PC-3 (cell line): ENCODE data around the gene RNF123. TPM values are rescaled to one million over a fixed set of nuclear protein-coding genes. Genes with fewer than 3 reads are reported as not detected.

Experiments used
- ATAC-seq: fragments of 200-7000 bp; cut with Tn5 transposase; 2 replicates; pipeline ENCODE4 v1.9.1; 2020; ENCODE audit warnings: mild to moderate bottlenecking, moderate library complexity
- BruUV-seq: library from RNA; stranded (reverse); fragments of 400-500 nt; replicated peaks from 2 replicates; lab custom pipeline; 2021; lab: Mats Ljungman, UMichigan
- CTCF ChIA-PET: fragments of 300-600 bp; sonication (Branson Sonifier 250); formaldehyde crosslinking; loops from one replicate; lab custom pipeline; 2022; ENCODE audit warnings: antibody characterized with exemption; lab: Charles Lee
- POLR2A ChIA-PET: fragments of 300-600 bp; sonication (Branson Sonifier 250); formaldehyde crosslinking; loops from one replicate; lab custom pipeline; 2022; ENCODE audit warnings: antibody characterized with exemption; ENCODE audit not compliant: unreplicated experiment; lab: Charles Lee
- DNase-seq: peaks from one replicate; pipeline ENCODE4 v3.0.0-alpha.2; 2015
- H2AFZ ChIP-seq: fragments of 300-600 bp; sonication (generic); 2 replicates; pipeline ENCODE4 v1.6.0; 2016; ENCODE audit warnings: antibody characterized with exemption, low read length
- H3F3A ChIP-seq: fragments of 300-600 bp; sonication (generic); one replicate; pipeline ENCODE4 v1.6.0; 2017; ENCODE audit warnings: antibody characterized with exemption, low read length, control low read depth, mild to moderate bottlenecking; ENCODE audit not compliant: unreplicated experiment
- H3K27ac ChIP-seq: fragments of 300-600 bp; sonication (generic); 2 replicates; pipeline ENCODE4 v1.5.1; 2016; ENCODE audit warnings: mild to moderate bottlenecking, low read length
- H3K27me3 ChIP-seq: fragments of 300-600 bp; sonication (generic); 2 replicates; pipeline ENCODE4 v1.6.1; 2016; ENCODE audit warnings: low read length, mixed read lengths
- H3K36me3 ChIP-seq: fragments of 300-600 bp; sonication (generic); 2 replicates; pipeline ENCODE4 v1.6.1; 2016; ENCODE audit warnings: low read depth, mixed run types, low read length, mixed read lengths
- H3K4me1 ChIP-seq: fragments of 300-600 bp; sonication (generic); 2 replicates; pipeline ENCODE4 v1.5.1; 2016; ENCODE audit warnings: low read length; ENCODE audit not compliant: insufficient read depth
- H3K4me2 ChIP-seq: fragments of 300-600 bp; sonication (generic); 2 replicates; pipeline ENCODE4 v1.6.0; 2016; ENCODE audit warnings: low read length
- H3K4me3 ChIP-seq: fragments of 300-600 bp; sonication (generic); 2 replicates; pipeline ENCODE4 v1.5.1; 2016; ENCODE audit warnings: mild to moderate bottlenecking, low read length, mixed read lengths
- H3K79me2 ChIP-seq: fragments of 300-600 bp; sonication (generic); 2 replicates; pipeline ENCODE4 v1.6.1; 2017; ENCODE audit warnings: low read length, mixed read lengths
- H3K9ac ChIP-seq: fragments of 300-600 bp; sonication (generic); 2 replicates; pipeline ENCODE4 v1.6.0; 2016; ENCODE audit warnings: mild to moderate bottlenecking, low read length
- H3K9me2 ChIP-seq: fragments of 300-600 bp; sonication (generic); replicated peaks from 2 replicates; pipeline ENCODE4 v1.6.1; 2016; ENCODE audit warnings: mixed run types, low read length, mixed read lengths
- H3K9me3 ChIP-seq: fragments of 300-600 bp; sonication (generic); 2 replicates; pipeline ENCODE4 v1.6.1; 2016; ENCODE audit warnings: low read length, mixed read lengths
- H4K20me1 ChIP-seq: fragments of 300-600 bp; sonication (generic); 2 replicates; pipeline ENCODE4 v1.6.1; 2016; ENCODE audit warnings: low read length, mixed read lengths
- CTCF ChIP-seq: fragments of 300-600 bp; sonication (generic); conservative IDR thresholded peaks from 2 replicates; pipeline ENCODE4 v1.5.1; 2017; ENCODE audit warnings: antibody characterized with exemption, low read depth, mild to moderate bottlenecking, low read length
- EZH2 ChIP-seq: fragments of 300-600 bp; sonication (generic); IDR thresholded peaks from one replicate; pipeline ENCODE4 v1.6.1; 2017; ENCODE audit warnings: antibody characterized with exemption, mild to moderate bottlenecking, low read length; ENCODE audit not compliant: unreplicated experiment
- EZH2phosphoT487 ChIP-seq: fragments of 300-600 bp; sonication (generic); IDR thresholded peaks from 2 replicates; pipeline ENCODE4 v1.6.1; 2018; ENCODE audit warnings: mild to moderate bottlenecking, antibody characterized with exemption, low read length, borderline replicate concordance
- intact Hi-C: fragments of 100-400 bp; cut with micrococcal nuclease; formaldehyde crosslinking; loops from 2 replicates; pipeline ENCODE4 v1.9.0; 2023
- total RNA-seq: library from RNA; depleted of rRNA; stranded (reverse); fragments of >200 nt; gene quantifications from 2 replicates; pipeline ENCODE4 v1.2.3, GENCODE V29; 2014

RNF123 gene
- total RNA-seq, 1 experiment from 2014 or later = 38.6 TPM

- Histone ChIP-seq H2AFZ (no peak overlapping the region), H3K27me3 (no peaks in the 10 kb centered on the region), H3K4me2 (no peak overlapping the region), H3K4me3 (no peak overlapping the region), H3K9me3 (no peaks in the 10 kb centered on the region), H3K9me2 (no peaks in the 10 kb centered on the region), H3K79me2 (no peaks in the 10 kb centered on the region), H3K36me3 (peaks cover 9% of the 10 kb centered on the region; the same call in 1 of the 2 replicates), H4K20me1 (no peaks in the 10 kb centered on the region), H3K27ac (no peak overlapping the region), H3K4me1 (no peaks in the 10 kb centered on the region), H3K9ac (no peak overlapping the region), H3F3A (no peaks in the 10 kb centered on the region)
- no peak for ATAC-seq
- POLR2A ChIA-PET = no interaction called here
- no TSS peak for BruUV-seq
- CTCF ChIA-PET = no interaction called here
- intact Hi-C loops = no loop called here
- TF ChIP-seq EZH2phosphoT487 (no peak), CTCF (no peak), EZH2 (no peak)
- DNase-seq = no peak
Measured at GRCh38 chr3:49709852-49710251, 20.5 kb downstream of the RNF123 start.

GRCh38 chr3:49711489-49711888 is 22.1 kb downstream of the RNF123 start:
- Histone ChIP-seq H4K20me1 (no peaks in the 10 kb centered on the region), H3F3A (no peaks in the 10 kb centered on the region), H3K4me3 (no peak overlapping the region), H2AFZ (no peak overlapping the region), H3K9me3 (no peaks in the 10 kb centered on the region), H3K79me2 (no peaks in the 10 kb centered on the region), H3K9ac (no peak overlapping the region), H3K27me3 (no peaks in the 10 kb centered on the region), H3K36me3 (no peaks in the 10 kb centered on the region), H3K4me2 (no peak overlapping the region), H3K4me1 (no peaks in the 10 kb centered on the region), H3K9me2 (no peaks in the 10 kb centered on the region), H3K27ac (no peak overlapping the region)
- ChIA-PET CTCF (no interaction called here), POLR2A (no interaction called here)
- TF ChIP-seq EZH2 (no peak), CTCF (no peak), EZH2phosphoT487 (no peak)
- intact Hi-C loops = no loop called here
- DNase-seq (no peak), ATAC-seq (no peak)
- no TSS peak for BruUV-seq

- TF ChIP-seq EZH2phosphoT487 (no peak), CTCF (no peak), EZH2 (no peak)
- H2AFZ ChIP-seq = no peak overlapping the region
- no peaks in the 10 kb centered on the region for H3K27me3 ChIP-seq
- ChIA-PET POLR2A (no interaction called here), CTCF (no interaction called here)
- DNase-seq (no peak), ATAC-seq (no peak)
- H3K4me1 ChIP-seq = no peaks in the 10 kb centered on the region
- H3K9me3 ChIP-seq = no peaks in the 10 kb centered on the region
- intact Hi-C loops = no loop called here
- H3K79me2 ChIP-seq = no peaks in the 10 kb centered on the region
- no peaks in the 10 kb centered on the region for H3F3A ChIP-seq
- H3K4me3 ChIP-seq = no peak overlapping the region
- no peaks in the 10 kb centered on the region for H3K9me2 ChIP-seq
- no peak overlapping the region for H3K4me2 ChIP-seq
- BruUV-seq = no TSS peak
- H3K9ac ChIP-seq = no peak overlapping the region
- H4K20me1 ChIP-seq = no peaks in the 10 kb centered on the region
- no peak overlapping the region for H3K27ac ChIP-seq
- no peaks in the 10 kb centered on the region for H3K36me3 ChIP-seq
Measured at GRCh38 chr3:49712166-49712565, 22.8 kb downstream of the RNF123 start.
